Activated T-cell treated with anti-CD3 and anti-CD28 coated beads, Interleukin-2, amount 50 U/mL, for 72 hours (primary cell): ENCODE measurements around the gene CTNNA1. TPM values are rescaled to one million over a fixed set of nuclear protein-coding genes. Genes with fewer than 3 reads are reported as not detected.
"Not testable (repeated sequence)": the region's sequence is repeated elsewhere in the genome, so short reads cannot be mapped to it uniquely, and the experiment has no call there.

ENCODE experiments used
- ATAC-seq, 2 donors: fragments of 150-1000 bp; cut with Tn5 transposase; replicated peaks in 1 of 2; 2 replicates each; pipeline ENCODE4 v1.10.0; 2021; ENCODE audit warnings: moderate library complexity in 2 of 2, mild to moderate bottlenecking in 1 of 2
- DNase-seq, 2 donors: peaks; one replicate each; pipeline ENCODE4 v3.0.0; 2021 to 2022; ENCODE audit warnings: mixed read lengths in 1 of 2
- H3K27ac Mint-ChIP-seq: one replicate; pipeline ENCODE4 v1.8.0; 2022; ENCODE audit warnings: mild to moderate bottlenecking, moderate library complexity, mixed read lengths
- H3K27me3 Mint-ChIP-seq: one replicate; pipeline ENCODE4 v1.8.0; 2022; ENCODE audit warnings: low read depth, mixed read lengths
- H3K36me3 Mint-ChIP-seq, 2 donors: one replicate each; pipeline ENCODE4 v1.8.0; 2022; ENCODE audit warnings: mixed read lengths in 2 of 2, mild to moderate bottlenecking in 1 of 2; ENCODE audit not compliant: insufficient read depth in 2 of 2
- H3K4me1 Mint-ChIP-seq: one replicate; pipeline ENCODE4 v1.8.0; 2022; ENCODE audit warnings: low read depth, mixed read lengths
- H3K4me3 Mint-ChIP-seq, 2 donors: one replicate each; pipeline ENCODE4 v1.8.0; 2022; ENCODE audit warnings: mild to moderate bottlenecking in 2 of 2, mixed read lengths in 2 of 2, moderate library complexity in 2 of 2
- H3K9me3 Mint-ChIP-seq, 2 donors: one replicate each; pipeline ENCODE4 v1.8.0; 2022; ENCODE audit warnings: mixed read lengths in 2 of 2
- total RNA-seq, 2 donors: library from RNA; stranded (reverse); gene quantifications; one replicate each; pipeline ENCODE4 v1.2.3, GENCODE V29; 2022

The CTNNA1 gene
- total RNA-seq, 2 donors from 2014 or later, result 62.3 to 73.0 TPM

GRCh38 chr5:138815529-138815928 lies 62.3 kb downstream of the CTNNA1 start:
- H3K27me3 Mint-ChIP-seq, result no peaks in the 10 kb centered on the region
- ATAC-seq (no peak), DNase-seq (no peak)
- H3K27ac Mint-ChIP-seq, result no peak overlapping the region
- H3K4me3 Mint-ChIP-seq, result no peak overlapping the region
- peaks cover 0 to 3% of the 10 kb centered on the region in 2 donors for H3K36me3 Mint-ChIP-seq
- H3K9me3 Mint-ChIP-seq, result no peaks in the 10 kb centered on the region
- no peaks in the 10 kb centered on the region for H3K4me1 Mint-ChIP-seq

DNA sequence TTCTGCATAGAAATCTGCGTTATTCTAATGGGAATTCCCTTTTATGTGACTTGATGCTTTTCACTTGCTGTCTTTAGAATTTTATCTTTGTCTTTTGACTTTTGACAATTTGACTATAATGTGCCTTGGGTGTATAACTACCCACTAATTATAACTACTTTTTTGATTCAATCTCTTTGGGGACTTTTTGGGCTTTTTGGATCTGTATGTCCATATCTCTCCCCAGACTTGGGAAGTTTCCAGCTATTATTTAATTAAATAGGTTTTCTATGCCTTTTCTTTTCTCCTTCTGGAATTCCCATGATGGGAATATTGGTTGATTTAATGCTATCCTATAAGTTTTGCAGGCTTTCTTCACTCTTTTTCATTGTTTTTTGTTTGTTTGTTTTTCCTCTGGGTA lies 64.0 kb downstream of the CTNNA1 start:
- no peak overlapping the region for H3K4me3 Mint-ChIP-seq
- H3K27me3 Mint-ChIP-seq, result no peaks in the 10 kb centered on the region
- no peaks in the 10 kb centered on the region for H3K4me1 Mint-ChIP-seq
- H3K27ac Mint-ChIP-seq, result no peak overlapping the region
- H3K36me3 Mint-ChIP-seq, result no peaks in the 10 kb centered on the region
- ATAC-seq (no peak), DNase-seq (no peak)
- H3K9me3 Mint-ChIP-seq, result no peaks in the 10 kb centered on the region

- ATAC-seq (no peak), DNase-seq (no peak)
- Mint-ChIP-seq H3K4me3 (no peak overlapping the region), H3K27ac (no peak overlapping the region), H3K36me3 (no peaks in the 10 kb centered on the region), H3K4me1 (no peaks in the 10 kb centered on the region), H3K9me3 (no peaks in the 10 kb centered on the region), H3K27me3 (no peaks in the 10 kb centered on the region)
Observed at GRCh38 chr5:138819081-138819480, 65.9 kb downstream of the CTNNA1 start.

DNA sequence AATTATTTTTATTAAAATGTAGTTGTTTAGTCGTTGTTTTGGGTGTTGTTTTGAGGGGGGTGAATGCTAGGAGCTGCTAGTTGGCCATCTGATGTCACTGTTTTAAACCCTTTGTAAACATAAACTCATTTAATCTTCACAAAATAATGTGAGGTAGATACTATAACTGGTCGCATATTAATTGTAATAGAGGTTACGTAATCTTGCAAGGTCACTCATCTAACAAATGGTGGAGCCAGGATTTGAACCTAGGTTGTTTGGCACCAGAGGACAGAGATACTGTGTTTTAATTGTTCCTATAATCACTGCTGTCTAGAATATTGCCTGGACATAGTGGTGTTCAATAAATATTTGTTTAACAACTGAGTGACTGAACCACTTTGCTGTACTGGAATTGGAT lies 67.5 kb downstream of the CTNNA1 start:
- no peaks in the 10 kb centered on the region for H3K36me3 Mint-ChIP-seq
- no peaks in the 10 kb centered on the region for H3K9me3 Mint-ChIP-seq
- DNase-seq (no peak), ATAC-seq (no peak)
- H3K4me1 Mint-ChIP-seq, result peaks cover 11% of the 10 kb centered on the region
- no peak overlapping the region for H3K4me3 Mint-ChIP-seq
- H3K27ac Mint-ChIP-seq, result no peak overlapping the region
- H3K27me3 Mint-ChIP-seq, result no peaks in the 10 kb centered on the region

DNA sequence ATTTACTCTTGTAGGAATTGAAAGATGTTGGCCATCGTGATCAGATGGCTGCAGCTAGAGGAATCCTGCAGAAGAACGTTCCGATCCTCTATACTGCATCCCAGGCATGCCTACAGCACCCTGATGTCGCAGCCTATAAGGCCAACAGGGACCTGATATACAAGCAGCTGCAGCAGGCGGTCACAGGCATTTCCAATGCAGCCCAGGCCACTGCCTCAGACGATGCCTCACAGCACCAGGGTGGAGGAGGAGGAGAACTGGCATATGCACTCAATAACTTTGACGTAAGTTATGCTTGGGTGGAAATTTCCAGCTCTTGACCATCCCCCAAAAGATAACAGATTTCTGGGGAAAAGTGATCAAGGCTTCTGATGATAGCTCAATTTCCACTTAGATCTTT lies 71.3 kb downstream of the CTNNA1 start:
- DNase-seq, result peak in 1 of 2 donors; percentile 5
- Mint-ChIP-seq H3K9me3 (no peaks in the 10 kb centered on the region), H3K27me3 (no peaks in the 10 kb centered on the region), H3K4me1 (peaks cover 11% of the 10 kb centered on the region), H3K36me3 (no peaks in the 10 kb centered on the region), H3K27ac (no peak overlapping the region), H3K4me3 (no peak overlapping the region)
- ATAC-seq, result peak; percentile 57 to 76

GRCh38 chr5:138824924-138825863 lies 72.0 kb downstream of the CTNNA1 start:
- H3K27me3 Mint-ChIP-seq, result no peaks in the 10 kb centered on the region
- no peak overlapping the region for H3K27ac Mint-ChIP-seq
- H3K4me3 Mint-ChIP-seq, result no peak overlapping the region
- no peaks in the 10 kb centered on the region for H3K36me3 Mint-ChIP-seq
- DNase-seq, result peak in 1 of 2 donors; percentile 30
- peak; percentile 76 to 89 for ATAC-seq
- H3K9me3 Mint-ChIP-seq, result no peaks in the 10 kb centered on the region
- peaks cover 11% of the 10 kb centered on the region for H3K4me1 Mint-ChIP-seq

DNA sequence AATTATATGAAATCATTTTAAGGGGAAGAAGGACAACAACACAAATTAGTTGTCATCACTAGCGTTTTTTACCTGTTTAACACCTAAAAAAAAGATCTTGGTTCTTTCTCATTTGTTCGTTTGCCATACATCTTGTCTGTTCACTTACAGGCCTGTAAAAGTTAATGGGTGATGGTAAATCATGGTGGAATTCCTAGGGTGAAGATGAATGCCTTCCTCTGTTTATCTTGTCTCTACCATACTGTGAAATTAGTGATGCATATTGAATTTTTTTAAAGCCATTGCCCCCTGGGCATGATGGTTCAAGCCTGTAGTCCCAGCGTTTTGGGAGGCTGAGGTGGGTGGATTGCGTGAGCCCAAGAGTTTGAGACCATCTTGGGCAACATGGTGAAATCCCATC lies 75.3 kb downstream of the CTNNA1 start:
- DNase-seq (no peak), ATAC-seq (no peak)
- Mint-ChIP-seq H3K36me3 (no peaks in the 10 kb centered on the region), H3K4me3 (no peak overlapping the region), H3K9me3 (no peaks in the 10 kb centered on the region), H3K27ac (no peak overlapping the region), H3K4me1 (peaks cover 11% of the 10 kb centered on the region), H3K27me3 (no peaks in the 10 kb centered on the region)

DNA sequence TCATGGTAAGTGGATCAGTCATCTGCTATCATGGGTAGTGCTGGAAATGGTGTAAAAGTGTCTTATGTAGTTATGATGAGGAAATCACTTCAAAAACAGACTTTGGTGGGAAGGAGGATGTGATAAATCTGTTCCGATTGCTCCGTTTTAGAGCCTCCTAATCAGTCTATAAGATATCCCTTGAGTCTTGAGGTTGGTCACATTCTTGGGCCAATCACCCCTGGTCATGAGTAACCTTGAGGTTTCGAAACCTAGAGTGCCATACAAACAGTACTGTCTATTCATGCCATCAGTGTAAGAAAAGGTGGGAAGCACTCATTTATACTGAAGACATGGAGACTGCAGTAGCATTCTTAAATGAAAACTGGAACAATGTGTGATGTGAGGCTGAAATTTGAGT lies 76.1 kb downstream of the CTNNA1 start:
- no peak overlapping the region for H3K27ac Mint-ChIP-seq
- no peaks in the 10 kb centered on the region for H3K9me3 Mint-ChIP-seq
- H3K27me3 Mint-ChIP-seq, result peaks cover 3% of the 10 kb centered on the region
- H3K36me3 Mint-ChIP-seq, result no peaks in the 10 kb centered on the region
- H3K4me1 Mint-ChIP-seq, result peaks cover 10% of the 10 kb centered on the region
- no peak overlapping the region for H3K4me3 Mint-ChIP-seq
- DNase-seq (no peak), ATAC-seq (no peak)

- Mint-ChIP-seq H3K27ac (peak overlapping the region; percentile 5), H3K27me3 (peaks cover 12% of the 10 kb centered on the region), H3K9me3 (no peaks in the 10 kb centered on the region), H3K4me1 (no peaks in the 10 kb centered on the region), H3K36me3 (no peaks in the 10 kb centered on the region), H3K4me3 (no peak overlapping the region)
- ATAC-seq (no peak), DNase-seq (no peak)
Observed at GRCh38 chr5:138831703-138832102, 78.5 kb downstream of the CTNNA1 start.

DNA sequence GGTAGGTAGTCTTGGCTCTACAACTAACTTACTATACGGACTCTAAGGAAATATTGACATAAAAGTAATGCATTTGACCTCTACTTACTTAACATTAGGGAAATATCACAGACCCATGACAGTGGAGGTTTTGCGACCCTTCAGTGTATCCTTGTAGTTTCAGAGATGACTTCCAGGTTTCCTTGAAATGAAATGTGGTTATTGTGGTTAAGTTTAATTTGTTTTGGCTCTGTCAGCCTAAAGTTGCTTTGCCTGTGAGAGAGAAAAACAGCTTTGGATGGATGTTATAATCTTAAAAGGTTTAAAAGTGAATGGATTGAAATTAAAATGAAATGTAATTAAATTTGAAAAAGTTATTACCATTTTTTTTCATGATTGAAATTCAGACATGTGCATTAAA lies 79.0 kb downstream of the CTNNA1 start:
- H3K27ac Mint-ChIP-seq, result no peak overlapping the region
- no peak overlapping the region for H3K4me3 Mint-ChIP-seq
- ATAC-seq (no peak), DNase-seq (no peak)
- H3K4me1 Mint-ChIP-seq, result no peaks in the 10 kb centered on the region
- H3K9me3 Mint-ChIP-seq, result no peaks in the 10 kb centered on the region
- H3K27me3 Mint-ChIP-seq, result peaks cover 12% of the 10 kb centered on the region
- no peaks in the 10 kb centered on the region for H3K36me3 Mint-ChIP-seq

DNA sequence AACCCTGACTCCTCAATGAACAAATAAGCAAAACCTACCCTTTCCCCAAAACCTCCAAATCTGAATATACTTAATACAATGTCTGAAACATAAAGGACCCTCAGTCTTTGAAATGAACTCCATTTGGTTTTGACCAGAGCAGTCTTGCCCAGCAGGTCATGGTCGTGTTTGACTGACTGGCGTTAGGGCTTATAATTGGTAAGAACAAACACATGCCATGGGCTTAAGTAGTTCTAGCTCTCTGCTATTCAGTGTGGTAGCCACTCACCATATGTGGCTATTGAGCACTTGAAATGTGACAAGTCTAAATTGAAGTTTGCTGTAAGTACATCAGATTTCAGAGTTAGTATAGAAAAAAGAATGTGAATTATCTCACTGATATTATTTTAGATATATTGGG lies 79.9 kb downstream of the CTNNA1 start:
- ATAC-seq, result no peak

GRCh38 chr5:138833726-138834480 lies 80.7 kb downstream of the CTNNA1 start:
- Mint-ChIP-seq H3K4me3 (no peak overlapping the region), H3K9me3 (no peaks in the 10 kb centered on the region), H3K4me1 (no peaks in the 10 kb centered on the region), H3K27me3 (peaks cover 18% of the 10 kb centered on the region), H3K36me3 (no peaks in the 10 kb centered on the region), H3K27ac (no peak overlapping the region)
- no peak for ATAC-seq
- no peak for DNase-seq

More for the DNA sequence above, 79.9 kb downstream of the CTNNA1 start:
- Mint-ChIP-seq H3K36me3 (no peaks in the 10 kb centered on the region), H3K27me3 (peaks cover 13% of the 10 kb centered on the region), H3K9me3 (no peaks in the 10 kb centered on the region), H3K4me1 (no peaks in the 10 kb centered on the region), H3K4me3 (no peak overlapping the region), H3K27ac (no peak overlapping the region)
- DNase-seq, result no peak

GRCh38 chr5:138834853-138835252 lies 81.6 kb downstream of the CTNNA1 start:
- not testable (repeated sequence) for H3K4me1 Mint-ChIP-seq, DNase-seq, ATAC-seq, H3K27ac Mint-ChIP-seq, H3K36me3 Mint-ChIP-seq, H3K9me3 Mint-ChIP-seq, H3K4me3 Mint-ChIP-seq
- peaks cover 18% of the 10 kb centered on the region for H3K27me3 Mint-ChIP-seq
